HG02798 (cell line): ENCODE data around the gene PRDM16.

Experiments used
- ATAC-seq: cut with Tn5 transposase; IDR thresholded peaks from one replicate; pipeline ENCODE4 v1.9.1; 2021; ENCODE audit warnings: mild to moderate bottlenecking; ENCODE audit not compliant: unreplicated experiment, poor library complexity

The PRDM16 gene

GRCh38 chr1:3466366-3467075, 397.5 kb downstream of the PRDM16 start:
- ATAC-seq = no peak

GRCh38 chr1:3467096-3468036, 398.4 kb downstream of the PRDM16 start:
- no peak for ATAC-seq

DNA sequence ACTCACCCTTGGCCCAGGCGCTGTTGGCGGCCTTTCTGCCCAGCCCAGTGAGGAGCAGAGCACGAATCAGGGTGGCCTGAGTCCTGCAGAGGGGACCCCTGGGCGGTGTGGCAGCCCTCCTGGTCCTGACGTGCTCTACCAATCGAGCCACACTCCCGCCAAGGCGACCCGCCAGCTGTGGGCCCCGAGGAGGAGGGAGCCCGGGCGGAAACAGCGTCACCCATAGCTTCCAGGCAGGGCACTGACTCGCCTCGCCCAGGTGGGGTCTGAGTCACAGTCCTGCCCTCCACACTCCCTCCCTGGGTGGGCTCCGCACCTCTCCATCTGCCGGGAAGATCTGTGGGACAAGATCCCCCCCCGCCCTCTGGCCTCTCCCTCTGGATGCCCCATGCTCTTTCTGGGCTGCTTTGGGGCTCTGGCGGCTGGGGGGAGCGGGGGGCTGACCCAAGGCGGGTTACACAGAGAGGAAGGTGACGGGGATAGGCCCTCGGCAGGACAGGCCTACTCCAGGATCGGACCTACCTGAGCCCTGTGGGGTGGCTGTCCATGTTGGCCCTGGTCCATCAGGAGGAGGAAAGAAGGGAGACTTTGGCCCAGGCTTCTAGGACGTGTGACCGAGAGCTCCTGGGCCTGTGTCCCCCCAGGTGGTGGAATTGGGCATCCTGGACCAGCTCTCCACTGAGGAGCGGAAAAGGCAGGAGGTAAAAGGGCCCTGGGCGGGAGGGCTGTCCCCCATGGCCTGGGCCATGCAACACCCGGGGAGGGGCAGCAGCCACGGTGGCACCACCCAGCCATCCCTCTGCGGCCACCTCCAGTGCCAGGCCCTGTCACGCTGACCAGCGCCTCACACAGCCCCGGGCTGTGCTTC, 399.5 kb downstream of the PRDM16 start:
- no peak for ATAC-seq

GRCh38 chr1:3469104-3469848, 400.3 kb downstream of the PRDM16 start:
- ATAC-seq = no peak

- ATAC-seq = no peak
Measured at GRCh38 chr1:3469849-3470649, 401.0 kb downstream of the PRDM16 start.

GRCh38 chr1:3470650-3471355, 401.8 kb downstream of the PRDM16 start:
- no peak for ATAC-seq

DNA sequence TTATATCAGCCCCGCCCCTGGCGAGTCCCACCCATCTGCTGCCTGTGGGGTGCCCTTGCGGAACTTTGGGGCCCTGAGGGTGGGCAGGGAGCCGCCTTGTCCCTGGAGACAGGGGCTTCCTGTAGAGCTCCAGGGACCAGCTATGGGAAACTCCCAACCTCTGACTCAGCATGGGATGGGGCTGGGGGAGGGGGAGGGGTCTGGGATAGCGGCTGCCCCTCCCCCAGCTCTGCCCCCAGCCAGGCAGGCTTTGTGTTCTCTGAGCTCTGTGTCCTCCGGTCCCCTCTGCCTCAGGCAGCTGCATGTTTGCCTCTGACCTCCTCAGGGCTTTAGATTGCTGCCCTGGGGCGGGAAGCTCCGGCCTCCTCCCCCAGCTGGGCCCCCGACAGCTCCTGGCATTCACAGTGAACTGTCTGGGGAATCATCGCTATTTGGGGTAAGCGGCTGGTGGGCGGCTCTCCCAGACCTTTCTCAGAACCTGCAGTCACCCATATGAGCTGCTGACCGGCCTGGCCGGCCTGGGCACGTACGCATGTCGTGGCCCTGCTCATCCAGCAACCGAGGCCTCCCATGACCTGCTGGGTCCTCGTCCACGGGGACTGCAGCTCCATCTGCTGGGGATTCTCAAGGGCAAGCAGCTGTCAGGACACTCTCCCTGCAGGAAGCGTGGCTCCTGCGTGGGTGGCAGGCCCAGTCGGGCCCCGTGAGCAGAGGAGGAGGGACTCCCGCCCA, 402.5 kb downstream of the PRDM16 start:
- no peak for ATAC-seq

DNA sequence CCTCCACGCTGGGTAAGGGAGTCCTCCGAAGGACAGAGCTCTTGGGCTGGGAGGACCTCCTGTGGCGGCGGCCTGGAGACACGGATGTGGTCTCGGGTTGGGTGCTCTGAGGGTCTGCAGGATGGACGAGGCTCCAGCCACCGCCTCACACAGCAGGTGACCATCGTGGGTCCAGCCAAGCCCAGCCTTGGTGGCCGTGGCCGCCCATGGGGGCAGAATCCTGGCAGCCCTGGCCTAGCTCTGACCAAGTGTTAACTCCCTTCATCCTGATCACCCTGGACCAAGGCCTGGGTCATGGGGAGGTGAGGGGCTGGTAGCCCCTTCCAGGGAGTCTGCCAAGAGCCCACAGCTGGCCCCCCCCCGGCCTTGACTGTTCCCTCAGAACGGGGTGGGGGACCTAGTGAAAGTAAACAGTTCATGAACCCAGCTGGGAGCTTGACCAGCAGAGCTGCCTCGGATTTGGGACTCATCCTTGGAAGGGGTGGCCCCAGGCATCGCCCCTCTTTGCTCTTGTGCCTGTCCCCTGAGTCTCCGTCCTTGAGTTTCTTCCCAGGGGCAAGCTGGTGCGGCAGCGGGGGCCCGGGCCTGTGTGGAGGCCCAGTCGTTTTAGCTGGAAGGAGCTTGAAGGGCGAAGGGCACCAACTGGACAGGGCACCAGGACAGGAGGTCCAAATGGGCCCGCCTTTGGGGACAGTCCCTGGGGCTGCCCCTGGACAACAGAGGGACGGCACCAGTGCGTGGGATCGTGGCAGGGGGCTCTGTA, 403.3 kb downstream of the PRDM16 start:
- ATAC-seq = no peak

DNA sequence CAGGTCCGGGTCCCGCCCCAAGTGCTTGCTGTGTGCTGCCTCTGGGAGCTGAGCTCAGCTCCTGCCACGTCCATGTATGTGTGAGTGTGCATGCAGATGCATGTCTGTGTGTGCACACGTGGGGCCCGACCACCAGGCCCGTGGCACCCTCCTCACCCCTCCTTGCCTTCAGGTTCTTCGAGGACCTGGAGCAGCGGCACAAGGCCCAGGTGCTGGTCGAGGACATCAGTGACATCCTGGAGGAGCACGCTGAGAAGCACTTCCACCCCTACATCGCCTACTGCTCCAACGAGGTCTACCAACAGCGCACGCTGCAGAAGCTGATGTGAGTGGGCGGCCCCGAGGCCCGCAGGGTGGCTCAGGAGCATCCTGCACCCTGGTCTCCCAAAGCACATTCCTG, 403.9 kb downstream of the PRDM16 start:
- ATAC-seq = no peak

GRCh38 chr1:3473381-3473844, 404.4 kb downstream of the PRDM16 start:
- ATAC-seq = no peak

GRCh38 chr1:3474016-3474415, 405.0 kb downstream of the PRDM16 start:
- ATAC-seq = no peak

GRCh38 chr1:3474421-3474820, 405.4 kb downstream of the PRDM16 start:
- ATAC-seq = no peak

DNA sequence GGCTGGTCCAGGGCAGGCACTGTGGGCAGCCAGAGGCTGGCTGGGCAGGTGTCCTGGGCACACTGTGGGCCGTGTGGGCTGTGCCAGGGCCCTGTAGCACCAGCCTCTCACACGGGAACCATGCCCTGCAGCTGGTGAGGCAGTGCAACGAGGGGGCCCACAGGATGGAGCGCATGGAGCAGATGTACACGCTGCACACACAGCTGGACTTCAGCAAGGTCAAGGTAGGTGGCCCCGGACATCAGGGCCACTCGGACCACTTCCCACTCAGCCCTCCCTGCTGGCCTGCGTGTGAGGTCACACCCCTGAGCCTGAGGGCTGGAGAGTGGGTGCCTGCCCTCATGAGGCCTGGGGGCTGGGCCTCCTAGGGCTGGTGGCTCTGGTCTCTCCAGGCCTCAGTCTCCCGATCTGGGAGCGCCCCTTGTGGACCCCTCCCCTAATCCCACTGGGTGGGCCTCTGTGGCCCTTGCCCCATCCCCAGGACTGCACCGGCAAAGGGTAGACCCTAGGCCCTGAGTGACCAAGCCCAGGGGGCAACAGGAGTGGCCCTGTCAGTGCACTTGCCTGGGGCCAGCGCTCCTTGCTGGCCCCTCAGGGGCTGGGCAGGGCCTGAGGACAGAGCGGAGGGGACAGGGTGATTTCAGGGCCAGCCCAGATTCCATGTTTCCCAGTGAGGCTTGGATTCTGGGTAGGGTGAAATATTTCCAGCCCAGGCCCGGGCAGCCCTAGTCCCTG, 407.0 kb downstream of the PRDM16 start:
- no peak for ATAC-seq

DNA sequence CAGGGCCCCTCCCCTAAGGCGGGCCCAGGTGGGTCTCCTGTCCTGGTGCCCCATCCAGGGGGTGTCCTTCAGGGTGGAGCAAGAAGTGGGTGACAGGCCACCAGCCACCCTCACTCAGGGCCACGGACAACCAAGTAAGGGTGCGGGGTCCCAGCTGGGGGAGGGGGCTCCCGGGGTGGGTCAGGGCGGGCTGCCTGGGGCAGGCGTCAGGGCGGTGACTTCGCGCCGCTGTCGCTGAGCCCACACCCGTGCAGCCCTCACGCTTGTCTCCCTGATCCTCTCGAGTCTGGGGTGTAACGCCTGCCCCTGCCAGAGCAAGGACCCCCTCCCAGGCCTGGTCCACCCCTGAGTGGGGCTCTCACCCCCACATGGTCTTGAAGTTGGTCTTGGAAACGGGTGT, 407.7 kb downstream of the PRDM16 start:
- ATAC-seq = no peak

- ATAC-seq = no peak
Measured at GRCh38 chr1:3477241-3477995, 408.4 kb downstream of the PRDM16 start.

DNA sequence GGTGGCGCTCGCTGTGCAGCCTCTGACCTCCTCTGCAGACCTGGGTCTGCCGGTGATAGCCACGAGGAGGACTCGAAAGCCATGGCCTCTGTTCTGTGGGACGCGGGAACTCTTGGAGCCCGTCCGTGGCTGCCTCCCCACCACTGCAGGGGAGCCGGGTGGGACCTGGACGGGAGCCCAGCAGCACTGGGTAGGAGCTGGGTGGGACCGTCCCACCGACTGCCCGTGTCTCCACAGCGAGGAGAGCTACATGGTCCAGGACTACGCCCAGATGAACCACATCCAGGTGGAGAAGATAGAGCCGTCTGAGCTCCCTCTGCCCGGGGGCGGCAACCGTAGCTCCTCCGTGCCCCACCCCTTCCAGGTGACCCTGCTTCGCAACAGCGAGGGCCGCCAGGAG, 409.2 kb downstream of the PRDM16 start:
- no peak for ATAC-seq
